SK-N-SH treated with all-trans-retinoic acid at 6 μM for 48 hours (cell line): ENCODE measurements around the gene ZNF573.

Experiments
- ATAC-seq: fragments of 200-7000 bp; cut with Tn5 transposase; 3 replicates; pipeline ENCODE4 v1.9.1; 2020; ENCODE audit warnings: mild to moderate bottlenecking, moderate library complexity
- ARNTL ChIP-seq: fragments of 450-650 bp; formaldehyde crosslinking; IDR thresholded peaks from 2 replicates; pipeline ENCODE4 v1.5.0; 2020; ENCODE audit warnings: low read depth, mild to moderate bottlenecking, moderate library complexity, borderline replicate concordance
- BACH2 ChIP-seq: fragments of 250-450 bp; sonication (Bioruptor Pico); IDR thresholded peaks from 2 replicates; pipeline ENCODE4 v1.9.0; 2021; ENCODE audit warnings: mild to moderate bottlenecking, borderline replicate concordance
- CSDC2 ChIP-seq: fragments of 250-450 bp; sonication (Bioruptor Pico); IDR thresholded peaks from 2 replicates; pipeline ENCODE4 v1.5.0; 2020; ENCODE audit warnings: mild to moderate bottlenecking, moderate library complexity
- GLIS3 ChIP-seq: fragments of 250-450 bp; sonication (Bioruptor Pico); IDR thresholded peaks from 2 replicates; pipeline ENCODE4 v1.5.0; 2020; ENCODE audit warnings: mild to moderate bottlenecking, moderate library complexity
- ISL1 ChIP-seq: fragments of 250-450 bp; sonication (Bioruptor Pico); IDR thresholded peaks from 2 replicates; pipeline ENCODE4 v2.1.2; 2022; ENCODE audit warnings: mild to moderate bottlenecking, moderate library complexity
- OSR1 ChIP-seq: fragments of 250-450 bp; sonication (Bioruptor Pico); IDR thresholded peaks from 2 replicates; pipeline ENCODE4 v1.8.0; 2022; ENCODE audit warnings: moderate library complexity, mild to moderate bottlenecking, inconsistent platforms
- PATZ1 ChIP-seq: fragments of 250-450 bp; sonication (Bioruptor Pico); IDR thresholded peaks from 2 replicates; pipeline ENCODE4 v1.8.0; 2020; ENCODE audit warnings: mild to moderate bottlenecking, moderate library complexity, borderline replicate concordance
- PPARA ChIP-seq: fragments of 250-450 bp; sonication (Bioruptor Pico); IDR thresholded peaks from 2 replicates; pipeline ENCODE4 v1.5.0; 2020; ENCODE audit warnings: mild to moderate bottlenecking, borderline replicate concordance
- SNAI2 ChIP-seq: fragments of 250-450 bp; sonication (Bioruptor Pico); IDR thresholded peaks from 2 replicates; pipeline ENCODE4 v1.5.0; 2020; ENCODE audit warnings: mild to moderate bottlenecking, moderate library complexity
- TCF4 ChIP-seq: fragments of 250-450 bp; sonication (Bioruptor Pico); IDR thresholded peaks from 2 replicates; pipeline ENCODE4 v1.8.0; 2021; ENCODE audit warnings: mild to moderate bottlenecking, moderate library complexity, borderline replicate concordance
- TOX ChIP-seq: fragments of 250-450 bp; sonication (Bioruptor Pico); IDR thresholded peaks from 2 replicates; pipeline ENCODE4 v1.8.0; 2021; ENCODE audit warnings: mild to moderate bottlenecking, moderate library complexity, borderline replicate concordance
- TSHZ2 ChIP-seq: fragments of 250-450 bp; sonication (Bioruptor Pico); IDR thresholded peaks from 2 replicates; pipeline ENCODE4 v1.5.0; 2020; ENCODE audit warnings: mild to moderate bottlenecking, moderate library complexity
- ZC3H10 ChIP-seq: fragments of 250-450 bp; sonication (Bioruptor Pico); IDR thresholded peaks from 2 replicates; pipeline ENCODE4 v1.5.1; 2021; ENCODE audit warnings: mild to moderate bottlenecking, moderate library complexity
- ZFP3 ChIP-seq: fragments of 250-450 bp; sonication (Bioruptor Pico); IDR thresholded peaks from 2 replicates; pipeline ENCODE4 v1.5.0; 2020; ENCODE audit warnings: mild to moderate bottlenecking, moderate library complexity
- ZFP30 ChIP-seq: fragments of 450-650 bp; formaldehyde crosslinking; IDR thresholded peaks from 2 replicates; pipeline ENCODE4 v1.5.0; 2022; ENCODE audit warnings: mild to moderate bottlenecking, moderate library complexity
- ZNF565 ChIP-seq: fragments of 450-650 bp; formaldehyde crosslinking; conservative IDR thresholded peaks from 2 replicates; pipeline ENCODE4 v1.5.0; 2020; ENCODE audit warnings: low read depth, mild to moderate bottlenecking, moderate library complexity
- ZNF8 ChIP-seq: fragments of 450-650 bp; formaldehyde crosslinking; IDR thresholded peaks from 2 replicates; pipeline ENCODE4 v1.5.0; 2020; ENCODE audit warnings: mild to moderate bottlenecking, moderate library complexity
- TF ChIP-seq, protein P1 (sequence below): fragments of 250-450 bp; sonication (Bioruptor Pico); IDR thresholded peaks from 2 replicates; pipeline ENCODE4 v1.5.1; 2021; ENCODE audit warnings: mild to moderate bottlenecking, moderate library complexity
- TF ChIP-seq, protein P2 (sequence below): fragments of 250-450 bp; sonication (Bioruptor Pico); IDR thresholded peaks from 2 replicates; pipeline ENCODE4 v1.5.1; 2020; ENCODE audit warnings: low read depth, mild to moderate bottlenecking, moderate library complexity
- TF ChIP-seq, protein P3 (sequence below): fragments of 250-450 bp; sonication (Bioruptor Pico); IDR thresholded peaks from 2 replicates; pipeline ENCODE4 v1.8.0; 2021; ENCODE audit warnings: low read depth, mild to moderate bottlenecking, moderate library complexity, borderline replicate concordance

The ZNF573 gene

GRCh38 chr19:37790244-37790925 lies 11.0 kb upstream of the ZNF573 start:
- no peak for ATAC-seq
- TF ChIP-seq, protein P1, sequence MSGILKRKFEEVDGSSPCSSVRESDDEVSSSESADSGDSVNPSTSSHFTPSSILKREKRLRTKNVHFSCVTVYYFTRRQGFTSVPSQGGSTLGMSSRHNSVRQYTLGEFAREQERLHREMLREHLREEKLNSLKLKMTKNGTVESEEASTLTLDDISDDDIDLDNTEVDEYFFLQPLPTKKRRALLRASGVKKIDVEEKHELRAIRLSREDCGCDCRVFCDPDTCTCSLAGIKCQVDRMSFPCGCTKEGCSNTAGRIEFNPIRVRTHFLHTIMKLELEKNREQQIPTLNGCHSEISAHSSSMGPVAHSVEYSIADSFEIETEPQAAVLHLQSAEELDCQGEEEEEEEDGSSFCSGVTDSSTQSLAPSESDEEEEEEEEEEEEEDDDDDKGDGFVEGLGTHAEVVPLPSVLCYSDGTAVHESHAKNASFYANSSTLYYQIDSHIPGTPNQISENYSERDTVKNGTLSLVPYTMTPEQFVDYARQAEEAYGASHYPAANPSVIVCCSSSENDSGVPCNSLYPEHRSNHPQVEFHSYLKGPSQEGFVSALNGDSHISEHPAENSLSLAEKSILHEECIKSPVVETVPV (CRISPR knock-in tag): no peak
- TF ChIP-seq ZNF565 (CRISPR knock-in tag) (no peak), ZNF8 (CRISPR knock-in tag) (no peak), TSHZ2 (CRISPR knock-in tag) (no peak), TCF4 (CRISPR knock-in tag) (no peak), ZFP30 (no peak), BACH2 (CRISPR knock-in tag) (no peak), PATZ1 (CRISPR knock-in tag) (no peak), ISL1 (no peak), GLIS3 (no peak), CSDC2 (CRISPR knock-in tag) (no peak), ZC3H10 (CRISPR knock-in tag) (no peak), ARNTL (CRISPR knock-in tag) (no peak), OSR1 (CRISPR knock-in tag) (no peak), PPARA (CRISPR knock-in tag) (no peak), ZFP3 (CRISPR knock-in tag) (no peak)
- TF ChIP-seq, protein P2, sequence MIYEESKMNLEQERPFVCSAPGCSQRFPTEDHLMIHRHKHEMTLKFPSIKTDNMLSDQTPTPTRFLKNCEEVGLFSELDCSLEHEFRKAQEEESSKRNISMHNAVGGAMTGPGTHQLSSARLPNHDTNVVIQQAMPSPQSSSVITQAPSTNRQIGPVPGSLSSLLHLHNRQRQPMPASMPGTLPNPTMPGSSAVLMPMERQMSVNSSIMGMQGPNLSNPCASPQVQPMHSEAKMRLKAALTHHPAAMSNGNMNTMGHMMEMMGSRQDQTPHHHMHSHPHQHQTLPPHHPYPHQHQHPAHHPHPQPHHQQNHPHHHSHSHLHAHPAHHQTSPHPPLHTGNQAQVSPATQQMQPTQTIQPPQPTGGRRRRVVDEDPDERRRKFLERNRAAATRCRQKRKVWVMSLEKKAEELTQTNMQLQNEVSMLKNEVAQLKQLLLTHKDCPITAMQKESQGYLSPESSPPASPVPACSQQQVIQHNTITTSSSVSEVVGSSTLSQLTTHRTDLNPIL: no peak
- TF ChIP-seq, protein P3, sequence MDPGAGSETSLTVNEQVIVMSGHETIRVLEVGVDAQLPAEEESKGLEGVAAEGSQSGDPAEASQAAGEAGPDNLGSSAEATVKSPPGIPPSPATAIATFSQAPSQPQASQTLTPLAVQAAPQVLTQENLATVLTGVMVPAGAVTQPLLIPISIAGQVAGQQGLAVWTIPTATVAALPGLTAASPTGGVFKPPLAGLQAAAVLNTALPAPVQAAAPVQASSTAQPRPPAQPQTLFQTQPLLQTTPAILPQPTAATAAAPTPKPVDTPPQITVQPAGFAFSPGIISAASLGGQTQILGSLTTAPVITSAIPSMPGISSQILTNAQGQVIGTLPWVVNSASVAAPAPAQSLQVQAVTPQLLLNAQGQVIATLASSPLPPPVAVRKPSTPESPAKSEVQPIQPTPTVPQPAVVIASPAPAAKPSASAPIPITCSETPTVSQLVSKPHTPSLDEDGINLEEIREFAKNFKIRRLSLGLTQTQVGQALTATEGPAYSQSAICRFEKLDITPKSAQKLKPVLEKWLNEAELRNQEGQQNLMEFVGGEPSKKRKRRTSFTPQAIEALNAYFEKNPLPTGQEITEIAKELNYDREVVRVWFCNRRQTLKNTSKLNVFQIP (CRISPR knock-in tag): no peak

GRCh38 chr19:37778613-37779126 lies 716 bp downstream of the ZNF573 start:
- peak; percentile 39 for ATAC-seq
- no peak for TF ChIP-seq TCF4 (CRISPR knock-in tag)
- no peak for TF ChIP-seq ZFP3 (CRISPR knock-in tag)
- no peak for TF ChIP-seq GLIS3
- TF ChIP-seq BACH2 (CRISPR knock-in tag): no peak
- TF ChIP-seq ZNF8 (CRISPR knock-in tag): no peak
- no peak for TF ChIP-seq ISL1
- TF ChIP-seq, protein P2: no peak
- TF ChIP-seq ZFP30: no peak
- no peak for TF ChIP-seq CSDC2 (CRISPR knock-in tag)
- TF ChIP-seq, protein P3 (CRISPR knock-in tag): no peak
- TF ChIP-seq SNAI2: no peak
- no peak for TF ChIP-seq ZNF565 (CRISPR knock-in tag)
- no peak for TF ChIP-seq TOX
- TF ChIP-seq PATZ1 (CRISPR knock-in tag): no peak
